Measurements from ENCODE around the gene PIM1. TPM values are rescaled to one million over a fixed set of nuclear protein-coding genes. Genes with fewer than 3 reads are reported as not detected.
A peak's percentile ranks its signal among the peaks of the same experiment; 100 is the strongest.

PIM1 gene
- total RNA-seq, 4 donors from 2014 or later, result 37.5 to 291 (median 130) TPM

- TF ChIP-seq CTCF (IDR thresholded peaks at IDR 0.05), result no peak
- DNase-seq (ENCODE audit: low spot score), result no peak
- ATAC-seq (ENCODE audit: low FRiP score), result no peak
Measured at GRCh38 chr6:37134036-37134395, 35.9 kb upstream of the PIM1 start.

DNA sequence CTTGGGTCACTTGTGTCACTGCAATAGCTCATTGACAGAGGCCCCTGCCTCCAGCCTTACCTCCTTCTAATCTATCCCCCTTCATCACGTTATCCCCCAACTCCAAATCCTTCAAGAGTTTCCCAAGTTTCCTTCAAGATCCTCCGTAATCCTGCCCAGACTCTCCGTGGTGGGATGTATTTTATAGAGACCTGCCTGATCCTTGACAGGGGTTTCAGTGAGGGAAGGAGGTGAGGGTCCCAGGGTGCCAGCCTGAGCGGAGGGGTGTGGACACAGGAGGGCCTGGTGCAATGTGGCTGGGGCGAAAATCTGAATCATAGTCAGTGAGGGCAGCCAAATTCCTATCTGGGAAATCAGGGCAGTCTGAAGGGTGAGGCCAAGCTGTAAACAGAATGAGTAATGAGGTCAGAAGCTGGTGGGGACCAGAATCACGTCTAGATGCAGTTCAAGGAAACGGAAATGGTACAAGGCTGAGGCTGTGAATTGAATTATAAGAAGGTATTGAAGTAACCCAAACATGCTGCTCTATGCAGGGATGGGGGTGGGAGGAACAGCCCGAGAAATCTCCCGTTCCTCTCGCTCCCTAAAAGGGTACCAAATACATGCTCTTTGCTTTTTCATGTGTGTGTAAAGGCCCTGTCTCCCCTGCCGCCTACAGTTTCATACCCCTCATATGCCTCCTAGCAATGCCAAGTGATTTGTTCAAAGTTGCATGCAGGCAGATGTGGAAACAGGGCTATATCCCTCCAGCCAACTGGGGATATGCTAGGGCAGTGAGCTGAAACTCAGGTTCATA lies 35.4 kb upstream of the PIM1 start:
- ATAC-seq (ENCODE audit: low FRiP score), result peak; percentile 79
- no peak for TF ChIP-seq CTCF (IDR thresholded peaks at IDR 0.05)
- DNase-seq (ENCODE audit: low spot score), result peak; percentile 37

- no peak for DNase-seq (ENCODE audit: low spot score)
- no peak for ATAC-seq (ENCODE audit: low FRiP score)
- TF ChIP-seq CTCF (IDR thresholded peaks at IDR 0.05), result no peak
Measured at GRCh38 chr6:37135835-37136694, 33.9 kb upstream of the PIM1 start.

DNA sequence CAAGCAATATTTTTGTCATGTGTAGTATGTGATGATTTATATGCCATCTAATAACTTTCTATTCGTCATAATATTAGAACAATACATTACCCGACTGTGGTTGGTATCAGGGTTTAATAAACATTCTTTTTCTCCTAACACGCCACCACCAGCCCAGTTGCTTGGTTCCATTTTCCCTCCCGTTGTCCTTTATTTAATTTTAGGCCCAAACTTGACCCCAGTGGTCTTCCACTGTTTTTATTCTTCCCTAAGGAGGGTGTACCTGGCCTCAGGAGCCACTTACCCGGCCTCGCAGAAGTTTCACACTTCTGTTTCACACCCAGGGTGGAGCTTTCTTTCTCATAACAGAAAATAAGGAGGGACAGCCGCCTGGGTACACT lies 33.1 kb upstream of the PIM1 start:
- DNase-seq (ENCODE audit: low spot score) (no peak), ATAC-seq (ENCODE audit: low FRiP score) (no peak)
- no peak for TF ChIP-seq CTCF (IDR thresholded peaks at IDR 0.05)

DNA sequence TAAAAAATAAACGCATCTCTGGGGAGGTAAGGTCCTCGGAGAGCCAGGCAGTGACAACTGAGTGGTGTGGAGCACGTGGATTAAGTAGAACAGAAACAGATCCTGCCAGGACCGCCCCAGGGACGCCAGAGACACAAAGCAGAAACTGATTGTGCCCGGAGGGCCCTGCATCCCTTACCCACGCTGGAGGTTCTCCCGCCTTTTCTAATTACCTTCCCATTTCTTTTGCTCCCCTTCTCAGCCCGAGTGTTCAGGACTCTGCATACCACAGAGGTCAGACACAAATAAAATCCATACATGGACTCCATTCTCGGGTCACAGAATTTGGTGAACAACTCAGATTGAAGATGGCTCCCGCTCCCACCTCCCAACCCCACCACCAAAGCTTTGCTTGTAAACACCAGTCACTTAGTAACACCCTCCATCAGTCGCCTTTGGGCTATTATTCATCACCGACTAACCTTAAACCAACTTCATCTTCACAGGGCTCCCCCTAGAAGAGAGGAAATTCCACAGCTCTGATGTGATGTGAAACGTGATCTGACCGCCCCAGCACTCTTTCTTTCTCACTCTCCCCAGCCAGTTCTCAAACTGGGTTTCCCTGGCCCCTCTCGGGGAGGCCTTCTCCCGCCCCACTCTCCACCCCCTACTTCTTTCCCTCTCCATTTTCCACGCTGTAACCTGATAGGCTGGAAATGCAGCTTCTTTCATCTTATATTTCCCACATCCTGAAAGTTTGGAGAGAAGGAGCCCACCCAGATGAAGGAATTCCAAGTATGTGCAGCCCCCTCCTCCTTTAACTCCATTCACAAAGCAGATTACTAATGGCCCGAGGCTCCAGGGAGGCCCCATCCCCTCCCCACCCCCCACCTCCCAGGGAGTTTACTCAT lies 32.5 kb upstream of the PIM1 start:
- ATAC-seq (ENCODE audit: low FRiP score) (peak; percentile 83), DNase-seq (ENCODE audit: low spot score) (no peak)
- TF ChIP-seq CTCF (IDR thresholded peaks at IDR 0.05), result no peak

DNA sequence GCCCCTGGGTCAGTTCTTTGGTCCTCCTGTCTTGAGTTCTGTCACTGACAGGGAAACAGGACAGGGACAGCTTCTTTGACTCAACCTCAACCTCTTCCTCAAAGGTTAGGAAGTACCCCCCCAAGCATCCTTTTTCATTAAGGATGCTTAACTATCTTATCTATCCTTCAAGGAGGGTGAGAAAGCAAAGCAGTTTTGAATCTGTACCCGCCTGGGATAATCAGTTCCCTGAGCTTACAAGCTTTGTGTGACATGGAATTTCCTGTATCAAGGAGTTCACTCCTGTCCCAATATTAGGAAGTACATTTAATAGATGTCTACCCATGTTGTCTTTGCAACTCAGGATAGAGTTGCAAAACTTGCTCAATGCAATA lies 31.1 kb upstream of the PIM1 start:
- ATAC-seq (ENCODE audit: low FRiP score) (no peak), DNase-seq (ENCODE audit: low spot score) (no peak)
- no peak for TF ChIP-seq CTCF (IDR thresholded peaks at IDR 0.05)
